Loucy (cell line): ENCODE results near the gene C3orf18.

Experiments used
- EZH2phosphoT487 ChIP-seq: fragments of 200-600 bp; IDR thresholded peaks from 2 replicates; pipeline ENCODE4 v1.6.1; 2018; ENCODE audit warnings: antibody characterized with exemption, mild to moderate bottlenecking, moderate library complexity, borderline replicate concordance
- TF ChIP-seq, protein P1 (sequence below): fragments of 200-600 bp; sonication (generic); conservative IDR thresholded peaks from 2 replicates; pipeline ENCODE4 v1.5.1; 2014; ENCODE audit warnings: mild to moderate bottlenecking, antibody characterized with exemption, low read length

DNA sequence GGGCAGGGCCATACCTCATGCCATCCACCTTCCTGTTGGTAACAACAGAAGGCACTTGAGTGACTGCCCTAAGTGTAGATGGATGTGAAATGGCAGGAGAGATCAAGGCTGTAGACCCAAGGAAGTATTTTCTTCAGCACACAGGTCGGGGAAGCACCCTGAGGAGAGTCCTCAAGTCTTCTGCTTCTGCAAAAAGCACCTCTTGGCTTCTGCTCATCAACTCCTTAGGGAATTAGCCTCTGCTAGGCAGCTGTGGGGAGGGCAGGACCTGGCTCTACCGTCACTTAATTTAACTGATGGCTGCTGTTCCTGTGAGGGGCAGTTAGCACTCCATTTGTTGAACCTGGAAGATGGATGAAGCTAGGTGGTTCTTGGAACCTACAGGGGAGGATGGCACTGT lies 57.2 kb downstream of the C3orf18 start:
- TF ChIP-seq, protein P1, sequence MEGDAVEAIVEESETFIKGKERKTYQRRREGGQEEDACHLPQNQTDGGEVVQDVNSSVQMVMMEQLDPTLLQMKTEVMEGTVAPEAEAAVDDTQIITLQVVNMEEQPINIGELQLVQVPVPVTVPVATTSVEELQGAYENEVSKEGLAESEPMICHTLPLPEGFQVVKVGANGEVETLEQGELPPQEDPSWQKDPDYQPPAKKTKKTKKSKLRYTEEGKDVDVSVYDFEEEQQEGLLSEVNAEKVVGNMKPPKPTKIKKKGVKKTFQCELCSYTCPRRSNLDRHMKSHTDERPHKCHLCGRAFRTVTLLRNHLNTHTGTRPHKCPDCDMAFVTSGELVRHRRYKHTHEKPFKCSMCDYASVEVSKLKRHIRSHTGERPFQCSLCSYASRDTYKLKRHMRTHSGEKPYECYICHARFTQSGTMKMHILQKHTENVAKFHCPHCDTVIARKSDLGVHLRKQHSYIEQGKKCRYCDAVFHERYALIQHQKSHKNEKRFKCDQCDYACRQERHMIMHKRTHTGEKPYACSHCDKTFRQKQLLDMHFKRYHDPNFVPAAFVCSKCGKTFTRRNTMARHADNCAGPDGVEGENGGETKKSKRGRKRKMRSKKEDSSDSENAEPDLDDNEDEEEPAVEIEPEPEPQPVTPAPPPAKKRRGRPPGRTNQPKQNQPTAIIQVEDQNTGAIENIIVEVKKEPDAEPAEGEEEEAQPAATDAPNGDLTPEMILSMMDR: no peak
- TF ChIP-seq EZH2phosphoT487: no peak
